ENCODE measurements around the gene ANXA5.

Gene ANXA5

DNA sequence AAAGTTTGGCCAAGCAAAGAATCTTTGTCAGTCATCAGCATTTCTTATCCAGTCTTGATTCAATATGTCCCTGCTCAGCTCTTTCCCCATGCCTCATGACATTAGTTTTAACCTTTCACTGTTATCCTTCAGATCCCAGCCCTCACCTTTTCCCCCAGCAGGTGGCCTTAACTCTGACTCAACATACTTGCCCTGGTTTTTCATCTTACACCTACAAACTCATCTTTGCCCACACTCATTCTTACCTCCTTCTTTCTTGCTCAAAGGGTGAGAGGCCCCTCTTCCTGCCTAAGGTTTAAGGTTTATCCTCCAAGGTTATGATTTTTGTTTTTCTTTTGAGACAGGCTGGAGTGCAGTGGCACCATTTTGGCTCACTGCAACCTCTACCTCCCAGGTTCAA lies 10.6 kb upstream of the ANXA5 start:
- no peak for TF ChIP-seq SIN3A (IDR thresholded peaks at IDR 0.05; ENCODE audit: borderline replicate concordance, insufficient read depth, low read length)

DNA sequence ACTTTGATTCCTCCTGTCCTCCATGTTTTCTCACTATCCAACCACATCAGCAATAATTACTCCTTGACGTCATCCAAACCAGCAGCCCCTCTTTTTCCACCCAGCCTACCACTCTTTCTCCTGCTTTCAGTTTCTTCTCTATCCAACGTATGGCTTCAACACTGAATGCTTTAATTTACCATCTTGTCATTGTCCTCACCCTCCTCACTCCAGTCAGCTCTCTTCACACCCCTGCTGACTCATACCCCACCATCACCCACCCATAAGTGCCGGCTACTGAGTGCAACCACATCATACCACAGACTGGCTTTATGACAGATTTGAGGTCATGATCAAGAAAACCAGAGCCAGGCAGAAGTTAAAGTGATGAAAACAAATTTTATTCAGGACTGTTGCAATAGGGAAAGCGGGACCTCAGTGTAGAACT lies 9.8 kb upstream of the ANXA5 start:
- TF ChIP-seq, protein P1, sequence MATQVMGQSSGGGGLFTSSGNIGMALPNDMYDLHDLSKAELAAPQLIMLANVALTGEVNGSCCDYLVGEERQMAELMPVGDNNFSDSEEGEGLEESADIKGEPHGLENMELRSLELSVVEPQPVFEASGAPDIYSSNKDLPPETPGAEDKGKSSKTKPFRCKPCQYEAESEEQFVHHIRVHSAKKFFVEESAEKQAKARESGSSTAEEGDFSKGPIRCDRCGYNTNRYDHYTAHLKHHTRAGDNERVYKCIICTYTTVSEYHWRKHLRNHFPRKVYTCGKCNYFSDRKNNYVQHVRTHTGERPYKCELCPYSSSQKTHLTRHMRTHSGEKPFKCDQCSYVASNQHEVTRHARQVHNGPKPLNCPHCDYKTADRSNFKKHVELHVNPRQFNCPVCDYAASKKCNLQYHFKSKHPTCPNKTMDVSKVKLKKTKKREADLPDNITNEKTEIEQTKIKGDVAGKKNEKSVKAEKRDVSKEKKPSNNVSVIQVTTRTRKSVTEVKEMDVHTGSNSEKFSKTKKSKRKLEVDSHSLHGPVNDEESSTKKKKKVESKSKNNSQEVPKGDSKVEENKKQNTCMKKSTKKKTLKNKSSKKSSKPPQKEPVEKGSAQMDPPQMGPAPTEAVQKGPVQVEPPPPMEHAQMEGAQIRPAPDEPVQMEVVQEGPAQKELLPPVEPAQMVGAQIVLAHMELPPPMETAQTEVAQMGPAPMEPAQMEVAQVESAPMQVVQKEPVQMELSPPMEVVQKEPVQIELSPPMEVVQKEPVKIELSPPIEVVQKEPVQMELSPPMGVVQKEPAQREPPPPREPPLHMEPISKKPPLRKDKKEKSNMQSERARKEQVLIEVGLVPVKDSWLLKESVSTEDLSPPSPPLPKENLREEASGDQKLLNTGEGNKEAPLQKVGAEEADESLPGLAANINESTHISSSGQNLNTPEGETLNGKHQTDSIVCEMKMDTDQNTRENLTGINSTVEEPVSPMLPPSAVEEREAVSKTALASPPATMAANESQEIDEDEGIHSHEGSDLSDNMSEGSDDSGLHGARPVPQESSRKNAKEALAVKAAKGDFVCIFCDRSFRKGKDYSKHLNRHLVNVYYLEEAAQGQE (IDR thresholded peaks at IDR 0.05; ENCODE audit: insufficient read depth in 1 of 2, low read depth in 2 of 2, low read length in 2 of 2) = no peak
- TF ChIP-seq TAF1 (IDR thresholded peaks at IDR 0.05; ENCODE audit: borderline replicate concordance, insufficient read depth, low read length) (no peak), POLR2AphosphoS5 (IDR thresholded peaks at IDR 0.05; ENCODE audit: low read depth, low read length) (no peak), SIN3A (IDR thresholded peaks at IDR 0.05; ENCODE audit: borderline replicate concordance, insufficient read depth, low read length) (no peak), FOXP2 (optimal IDR thresholded peaks at IDR 0.05; ENCODE audit: borderline replicate concordance, extremely low read depth, extremely low read length, insufficient read depth) (no peak)

DNA sequence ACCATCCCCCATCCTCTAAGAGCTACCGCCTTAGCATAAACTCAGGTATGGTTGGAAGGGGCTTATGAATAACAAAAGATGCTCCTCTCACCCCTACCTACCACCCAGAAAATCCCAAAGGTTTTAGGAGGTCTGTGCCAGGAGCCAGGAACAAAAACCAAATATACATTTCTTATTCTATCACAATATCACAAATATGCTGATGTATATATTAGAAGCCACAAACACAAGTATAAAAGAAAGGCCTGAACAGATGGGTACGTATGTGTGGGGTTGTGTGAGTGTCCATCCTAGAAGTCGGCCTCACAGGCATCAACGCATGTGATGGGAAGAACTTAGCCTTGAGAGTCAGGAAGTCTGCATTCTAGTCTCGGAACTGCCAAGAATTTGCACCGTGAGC lies 8.7 kb upstream of the ANXA5 start:
- TF ChIP-seq POLR2AphosphoS5 (IDR thresholded peaks at IDR 0.05; ENCODE audit: low read depth, low read length) (no peak), SIN3A (IDR thresholded peaks at IDR 0.05; ENCODE audit: borderline replicate concordance, insufficient read depth, low read length) (no peak), FOXP2 (optimal IDR thresholded peaks at IDR 0.05; ENCODE audit: borderline replicate concordance, extremely low read depth, extremely low read length, insufficient read depth) (no peak), TAF1 (IDR thresholded peaks at IDR 0.05; ENCODE audit: borderline replicate concordance, insufficient read depth, low read length) (no peak)
- TF ChIP-seq, protein P1 (IDR thresholded peaks at IDR 0.05; ENCODE audit: insufficient read depth in 1 of 2, low read depth in 2 of 2, low read length in 2 of 2) = no peak

DNA sequence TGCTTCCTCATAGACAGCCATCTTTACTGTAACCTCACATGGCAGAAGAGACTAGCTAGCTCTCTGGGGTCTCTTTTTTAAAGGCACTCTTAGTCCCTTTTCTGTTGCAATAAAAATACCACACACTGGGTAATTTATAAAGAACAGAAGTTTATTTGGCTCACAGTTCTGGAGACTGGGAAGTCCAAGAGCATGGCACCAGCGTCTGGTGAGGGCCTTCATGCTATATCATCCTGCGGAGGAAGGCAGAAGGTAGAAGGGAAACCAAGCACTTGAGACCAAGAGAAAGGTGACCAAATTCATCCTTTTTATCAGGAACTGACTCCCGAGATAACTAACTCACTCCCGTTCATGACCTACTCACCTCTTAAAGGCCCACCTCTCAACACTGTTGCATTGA lies 5.4 kb upstream of the ANXA5 start:
- TF ChIP-seq TAF1 (IDR thresholded peaks at IDR 0.05; ENCODE audit: borderline replicate concordance, insufficient read depth, low read length) = no peak
- TF ChIP-seq FOXP2 (optimal IDR thresholded peaks at IDR 0.05; ENCODE audit: borderline replicate concordance, extremely low read depth, extremely low read length, insufficient read depth) = no peak
- TF ChIP-seq POLR2AphosphoS5 (IDR thresholded peaks at IDR 0.05; ENCODE audit: low read depth, low read length) = no peak
- TF ChIP-seq, protein P1 (IDR thresholded peaks at IDR 0.05; ENCODE audit: insufficient read depth in 1 of 2, low read depth in 2 of 2, low read length in 2 of 2) = no peak
- TF ChIP-seq SIN3A (IDR thresholded peaks at IDR 0.05; ENCODE audit: borderline replicate concordance, insufficient read depth, low read length) = no peak

DNA sequence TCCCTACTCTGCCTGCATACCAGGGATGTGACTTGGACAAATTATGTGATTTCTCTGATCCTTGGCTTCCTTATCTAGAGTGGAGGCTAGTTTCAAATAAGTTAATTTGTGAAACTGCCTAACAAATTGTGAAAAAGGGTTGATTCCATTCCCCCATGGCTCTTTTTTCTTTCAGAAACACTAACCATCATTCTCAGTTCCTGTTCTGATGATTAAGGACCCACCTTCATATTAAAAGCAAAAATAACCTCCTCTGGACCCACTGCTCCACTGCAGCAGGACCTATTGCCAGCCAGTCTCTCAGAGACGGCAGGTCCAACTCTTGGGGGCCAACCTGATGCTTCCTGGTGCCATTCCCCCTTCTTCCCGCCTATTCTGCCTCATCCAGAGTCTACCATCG lies 4.5 kb upstream of the ANXA5 start:
- TF ChIP-seq SIN3A (IDR thresholded peaks at IDR 0.05; ENCODE audit: borderline replicate concordance, insufficient read depth, low read length) (no peak), TAF1 (IDR thresholded peaks at IDR 0.05; ENCODE audit: borderline replicate concordance, insufficient read depth, low read length) (no peak), FOXP2 (optimal IDR thresholded peaks at IDR 0.05; ENCODE audit: borderline replicate concordance, extremely low read depth, extremely low read length, insufficient read depth) (no peak), POLR2AphosphoS5 (IDR thresholded peaks at IDR 0.05; ENCODE audit: low read depth, low read length) (no peak)
- TF ChIP-seq, protein P1 (IDR thresholded peaks at IDR 0.05; ENCODE audit: insufficient read depth in 1 of 2, low read depth in 2 of 2, low read length in 2 of 2) = no peak
